Muscle of back (tissue), 11 donors: ENCODE measurements around the gene UBXN4. TPM values are rescaled to one million over a fixed set of nuclear protein-coding genes. Genes with fewer than 3 reads are reported as not detected.
"Not testable (repeated sequence)": the region's sequence is repeated elsewhere in the genome, so short reads cannot be mapped to it uniquely, and the experiment has no call there.

Experiments used
- DNase-seq, 3 donors: peaks; one replicate each; pipeline versions ENCODE4 v3.0.0 to v3.0.0-alpha.2; 2013
- polyA plus RNA-seq, 10 donors: library from polyadenylated mRNA; unstranded; fragments of 120-200 nt; gene quantifications; one replicate each; pipeline ENCODE4 v1.2.1, GENCODE V29; 2013; ENCODE audit not compliant: insufficient read length in 10 of 10

Gene UBXN4
- polyA plus RNA-seq, 10 donors, result 66.9 to 94.0 (median 79.6) TPM

DNA sequence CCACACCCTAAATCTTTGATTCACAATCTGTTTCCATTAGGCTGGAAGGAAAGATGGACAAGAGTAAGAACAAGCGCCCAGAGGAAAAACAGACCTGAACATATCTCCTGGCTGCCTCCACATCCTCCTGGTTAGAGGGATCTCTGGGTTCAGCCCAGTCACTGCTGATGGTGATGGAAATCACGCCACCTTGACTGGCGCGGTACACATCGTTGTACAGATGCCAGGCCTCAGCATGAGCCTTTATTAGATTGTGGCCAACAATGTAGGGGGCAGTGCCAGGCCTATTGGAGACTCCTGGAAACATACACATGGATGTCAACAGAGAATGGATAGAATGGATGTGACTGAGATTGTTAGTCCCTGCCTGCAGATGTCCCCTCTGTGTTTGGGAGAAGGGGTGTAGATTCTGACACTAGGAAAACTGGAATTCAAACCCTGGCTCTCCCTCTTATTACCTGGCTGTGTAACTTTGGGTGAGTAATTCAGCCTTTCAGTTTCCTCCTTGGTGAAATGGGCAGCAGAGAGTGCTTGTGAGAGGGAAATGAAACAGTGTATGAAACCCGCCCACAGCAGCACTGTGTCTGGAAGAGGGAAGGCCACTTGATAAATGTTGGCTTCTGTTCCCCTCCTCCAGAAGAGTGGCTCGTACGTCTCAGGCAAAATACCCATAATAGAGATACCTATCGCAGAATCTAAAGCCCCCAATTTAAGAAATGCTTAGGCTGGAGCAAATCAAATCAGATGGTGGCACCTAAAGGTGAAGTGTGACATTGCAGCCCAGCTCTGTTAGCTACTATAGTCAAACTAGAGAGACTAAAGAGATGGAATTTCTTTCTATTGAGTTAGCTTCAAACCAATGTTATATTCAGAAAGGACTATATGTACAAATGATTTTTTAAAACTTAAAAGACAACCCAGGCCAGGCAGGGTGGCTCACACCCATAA lies 59.1 kb downstream of the UBXN4 start:
- no peak for DNase-seq

GRCh38 chr2:135802350-135802749 lies 60.7 kb downstream of the UBXN4 start:
- no peak for DNase-seq

- DNase-seq, result no peak
Measured at GRCh38 chr2:135803278-135803677, 61.6 kb downstream of the UBXN4 start.

DNA sequence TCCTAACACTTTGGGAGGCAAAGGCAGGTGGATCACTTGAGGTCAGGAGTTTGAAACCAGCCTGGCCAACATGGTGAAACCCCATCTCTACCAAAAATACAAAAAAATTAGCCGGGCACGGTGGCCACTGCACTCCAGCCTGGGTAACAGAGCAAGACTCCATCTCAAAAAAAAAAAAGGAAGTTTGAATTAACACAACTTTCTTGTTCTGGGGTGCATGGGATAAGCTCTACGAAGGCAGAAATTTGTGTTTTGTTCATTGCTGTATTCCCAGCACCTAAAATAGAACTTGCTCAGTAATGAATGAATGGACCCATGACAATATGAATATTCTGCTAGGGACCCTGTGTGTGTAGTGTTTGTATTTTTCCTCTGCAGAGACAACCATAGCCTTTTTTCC lies 66.2 kb downstream of the UBXN4 start:
- not testable (repeated sequence) for DNase-seq

DNA sequence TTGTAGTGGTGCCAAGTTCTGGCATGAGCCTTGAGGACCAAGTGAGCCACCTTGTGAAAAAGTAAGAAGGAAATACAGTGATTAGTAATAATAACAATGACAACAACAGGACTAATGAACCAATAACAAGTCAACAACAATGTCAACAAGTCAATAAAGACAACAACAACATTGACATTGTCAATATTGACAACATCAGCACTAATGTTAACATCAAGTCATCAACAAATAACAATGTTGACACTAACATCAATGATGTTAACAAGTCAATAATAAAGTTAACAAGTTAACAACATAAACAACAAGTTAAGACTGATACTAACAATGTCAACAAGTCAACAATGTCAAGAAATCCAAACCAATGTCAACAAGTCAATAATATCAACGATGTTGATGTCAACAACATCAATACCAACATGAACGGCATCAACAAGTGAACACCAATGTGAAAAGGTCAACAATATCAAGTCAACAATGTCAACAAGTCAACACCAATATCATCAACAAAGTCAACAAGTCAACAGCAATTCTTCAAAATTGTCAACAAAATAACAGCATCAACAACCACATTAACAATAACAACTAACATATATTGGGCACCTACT lies 71.4 kb downstream of the UBXN4 start:
- DNase-seq, result no peak

DNA sequence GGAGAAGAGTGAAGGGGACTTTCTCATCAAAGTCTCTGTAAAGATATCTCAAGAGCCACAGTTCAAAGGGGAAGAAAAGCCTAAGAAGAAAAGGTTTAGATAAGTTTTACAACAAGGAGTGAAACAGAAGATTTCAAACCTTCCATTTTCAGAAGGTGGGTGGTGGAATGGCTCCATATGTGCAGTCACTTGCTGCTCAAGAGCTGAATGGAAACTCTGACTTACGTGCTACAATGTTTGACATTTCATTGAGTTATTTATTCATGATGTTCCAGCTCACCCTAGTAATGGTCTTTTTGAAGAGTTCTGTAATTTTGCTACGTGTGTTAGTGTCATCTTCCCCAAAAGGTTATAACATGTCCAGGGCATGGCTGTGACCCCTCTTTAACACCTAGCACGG lies 73.6 kb downstream of the UBXN4 start:
- no peak for DNase-seq

DNA sequence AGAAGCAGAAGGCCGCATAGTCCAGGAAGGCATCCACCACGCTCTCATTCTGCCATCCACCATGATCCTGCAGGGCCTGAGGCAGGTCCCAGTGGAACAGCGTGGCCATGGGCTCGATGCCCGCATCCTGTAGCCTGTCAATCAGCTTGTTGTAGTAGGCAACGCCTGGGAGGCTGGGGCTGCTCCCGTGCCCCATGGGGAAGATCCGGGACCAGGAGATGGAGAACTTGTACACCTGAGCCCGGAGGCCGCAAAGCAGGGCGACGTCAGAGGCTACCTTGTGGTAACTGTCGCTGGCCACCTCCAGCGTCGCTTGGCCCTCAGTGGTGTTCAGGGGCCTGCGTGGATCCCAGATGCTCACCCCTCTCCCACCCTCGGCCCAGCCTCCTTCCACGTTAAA lies 75.8 kb downstream of the UBXN4 start:
- no peak for DNase-seq

- DNase-seq, result no peak
Measured at GRCh38 chr2:135817951-135818350, 76.3 kb downstream of the UBXN4 start.

GRCh38 chr2:135818937-135819610 lies 77.4 kb downstream of the UBXN4 start:
- no peak for DNase-seq

- DNase-seq, result no peak
Measured at GRCh38 chr2:135820003-135820618, 78.5 kb downstream of the UBXN4 start.

DNA sequence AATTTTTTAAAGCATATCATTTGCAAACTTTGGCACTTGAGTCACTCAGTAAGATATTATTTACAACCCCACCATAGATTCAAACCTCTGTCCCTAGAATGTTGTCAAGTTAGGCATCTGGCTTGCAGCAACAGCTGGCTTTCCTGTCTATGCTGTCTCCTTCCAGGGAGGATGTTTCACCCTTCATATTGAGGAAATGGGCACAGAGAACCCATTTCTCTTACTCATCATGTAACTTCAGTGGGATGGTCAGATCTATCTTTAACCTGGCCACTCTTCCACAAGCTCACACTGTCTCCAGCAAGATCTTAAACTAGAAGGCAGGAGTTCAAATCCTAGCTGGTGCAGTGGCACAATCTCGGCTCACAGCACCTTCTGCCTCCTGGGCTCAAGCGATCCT lies 79.5 kb downstream of the UBXN4 start:
- DNase-seq, result no peak

GRCh38 chr2:135822855-135823254 lies 81.2 kb downstream of the UBXN4 start:
- DNase-seq, result no peak

GRCh38 chr2:135825131-135825530 lies 83.5 kb downstream of the UBXN4 start:
- DNase-seq, result no peak

- no peak for DNase-seq
Measured at GRCh38 chr2:135825550-135826176, 84.0 kb downstream of the UBXN4 start.

- DNase-seq, result no peak
Measured at GRCh38 chr2:135826544-135826943, 84.9 kb downstream of the UBXN4 start.

GRCh38 chr2:135829378-135830135 lies 87.9 kb downstream of the UBXN4 start:
- DNase-seq, result no peak

DNA sequence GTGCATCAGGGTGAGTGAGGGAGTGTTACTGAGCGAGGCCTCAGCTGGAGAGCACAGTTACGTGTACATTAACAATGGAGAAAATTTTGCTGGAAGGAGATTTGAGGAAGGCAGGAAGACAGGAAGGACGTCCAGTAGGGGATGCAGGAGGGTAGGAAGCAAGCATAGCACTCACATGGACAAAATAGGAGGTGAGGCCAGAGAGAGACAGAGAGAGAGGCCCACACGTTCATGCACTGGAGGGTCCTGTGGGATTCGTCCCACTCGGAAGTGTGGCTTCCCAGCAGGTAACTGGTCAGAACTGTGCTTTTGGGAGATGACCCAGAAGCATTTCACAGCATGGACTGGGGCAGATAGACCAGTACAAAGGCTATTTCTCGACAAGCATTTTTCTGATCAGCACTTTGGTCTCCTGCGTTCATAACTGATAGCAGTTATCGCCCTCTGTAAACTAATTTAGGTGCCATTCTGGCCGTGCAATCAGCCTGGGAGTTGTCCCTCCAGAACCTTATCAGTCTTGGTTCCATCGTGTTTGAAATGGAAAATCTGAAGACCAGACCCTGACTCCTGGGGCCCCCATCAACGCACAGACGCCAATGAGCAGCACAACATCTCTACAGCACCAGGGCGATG lies 89.6 kb downstream of the UBXN4 start:
- no peak for DNase-seq

- DNase-seq, result no peak
Measured at GRCh38 chr2:135832891-135833290, 91.2 kb downstream of the UBXN4 start.
